Measurements from ENCODE around the gene FCRL6.
A peak's percentile ranks its signal among the peaks of the same experiment; 100 is the strongest.

GRCh38 chr1:159790237-159790917, 11.8 kb upstream of the FCRL6 start:
- TF ChIP-seq CTCF (conservative IDR thresholded peaks at IDR 0.05) (peak; percentile 85), ZFX (IDR thresholded peaks at IDR 0.05) (no peak)
